ENCODE measurements around the gene TCF7. TPM values are rescaled to one million over a fixed set of nuclear protein-coding genes. Genes with fewer than 3 reads are reported as not detected.

TCF7 gene
- polyA plus RNA-seq, 2 of the 4 experiments (the other 2 are of a cell fraction): 2.8 to 10.1 TPM

DNA sequence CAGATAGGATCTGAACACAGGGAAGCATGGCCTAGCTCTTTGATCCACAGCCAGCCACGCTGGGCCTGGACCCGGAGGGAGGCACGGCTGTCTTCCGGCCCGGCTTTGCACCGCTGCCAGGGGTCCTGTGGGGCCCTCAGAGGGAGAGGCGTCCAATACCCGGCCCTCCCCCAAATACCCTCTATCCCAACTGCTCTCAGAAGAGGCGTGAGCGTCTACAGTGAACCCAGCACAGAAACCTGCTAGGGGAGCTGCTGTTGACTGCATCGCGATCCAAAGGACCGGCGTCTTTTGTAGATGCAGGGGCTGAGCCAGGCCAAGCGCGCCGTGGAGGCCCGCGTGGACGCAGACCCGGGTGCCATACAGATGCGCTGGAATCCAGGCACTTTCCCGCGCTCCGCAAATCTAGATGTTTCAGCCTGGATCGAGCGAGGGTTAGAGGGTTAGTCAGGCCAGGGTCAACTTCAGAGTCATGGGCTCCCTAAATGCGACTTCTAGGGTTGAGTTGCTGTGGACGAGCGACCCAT is 1.1 kb upstream of the TCF7 start:
- FAIRE-seq (no peak), ATAC-seq (no peak), DNase-seq (ENCODE audit: low read depth in 1 of 2, low spot score in 1 of 2) (no peak)
- peak overlapping the region; percentile 82; the same call in 1 of the 3 replicates for H3K4me3 ChIP-seq
- peaks cover 4% of the 10 kb centered on the region; the same call in 1 of the 3 replicates for H3K4me1 ChIP-seq
- H3K4me2 ChIP-seq: peak overlapping the region; percentile 76
- POLR2A ChIA-PET: no interaction called here
- H3K9me3 ChIP-seq: no peaks in the 10 kb centered on the region
- peak overlapping the region in 1 of 2 experiments; percentile 87; a peak in 3 of 6 replicates for H3K27ac ChIP-seq
- no peak for TF ChIP-seq HES2 (IDR thresholded peaks at IDR 0.05)
- TF ChIP-seq SREBF2 (IDR thresholded peaks at IDR 0.05): no peak
- TF ChIP-seq, protein P1, sequence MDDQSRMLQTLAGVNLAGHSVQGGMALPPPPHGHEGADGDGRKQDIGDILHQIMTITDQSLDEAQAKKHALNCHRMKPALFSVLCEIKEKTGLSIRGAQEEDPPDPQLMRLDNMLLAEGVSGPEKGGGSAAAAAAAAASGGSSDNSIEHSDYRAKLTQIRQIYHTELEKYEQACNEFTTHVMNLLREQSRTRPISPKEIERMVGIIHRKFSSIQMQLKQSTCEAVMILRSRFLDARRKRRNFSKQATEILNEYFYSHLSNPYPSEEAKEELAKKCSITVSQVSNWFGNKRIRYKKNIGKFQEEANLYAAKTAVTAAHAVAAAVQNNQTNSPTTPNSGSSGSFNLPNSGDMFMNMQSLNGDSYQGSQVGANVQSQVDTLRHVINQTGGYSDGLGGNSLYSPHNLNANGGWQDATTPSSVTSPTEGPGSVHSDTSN (IDR thresholded peaks at IDR 0.05): no peak
- TF ChIP-seq, protein P2, sequence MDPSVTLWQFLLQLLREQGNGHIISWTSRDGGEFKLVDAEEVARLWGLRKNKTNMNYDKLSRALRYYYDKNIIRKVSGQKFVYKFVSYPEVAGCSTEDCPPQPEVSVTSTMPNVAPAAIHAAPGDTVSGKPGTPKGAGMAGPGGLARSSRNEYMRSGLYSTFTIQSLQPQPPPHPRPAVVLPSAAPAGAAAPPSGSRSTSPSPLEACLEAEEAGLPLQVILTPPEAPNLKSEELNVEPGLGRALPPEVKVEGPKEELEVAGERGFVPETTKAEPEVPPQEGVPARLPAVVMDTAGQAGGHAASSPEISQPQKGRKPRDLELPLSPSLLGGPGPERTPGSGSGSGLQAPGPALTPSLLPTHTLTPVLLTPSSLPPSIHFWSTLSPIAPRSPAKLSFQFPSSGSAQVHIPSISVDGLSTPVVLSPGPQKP (IDR thresholded peaks at IDR 0.05; ENCODE audit: low read depth, low read length): no peak
- TF ChIP-seq ZC3H11A (IDR thresholded peaks at IDR 0.05): no peak
- no peak for TF ChIP-seq ZSCAN20 (CRISPR knock-in tag; IDR thresholded peaks at IDR 0.05)
- TF ChIP-seq BCL3 (IDR thresholded peaks at IDR 0.05): no peak
- no peak for TF ChIP-seq NFE2L2 (conservative IDR thresholded peaks at IDR 0.05; ENCODE audit: low read length)
- TF ChIP-seq CBX2 (IDR thresholded peaks at IDR 0.05; ENCODE audit: borderline replicate concordance, low read depth): no peak
- no peak for TF ChIP-seq CHD4 (IDR thresholded peaks at IDR 0.05; ENCODE audit: borderline replicate concordance)
- 96% methylated on average over 30 of the region's 30 CpGs for WGBS (ENCODE audit: missing lambda C conversion rate)
- CTCF ChIA-PET: interaction anchor here (0.6 to 9.2 kb wide), 6 partner anchors 11 to 73 kb away, joined by 3 to 62 read pairs (median 5); no protein-coding TSS in a partner anchor

- WGBS (ENCODE audit: missing lambda C conversion rate): 10% methylated on average over 25 of the region's 110 CpGs
- TF ChIP-seq CTCF (IDR thresholded peaks at IDR 0.05) (no peak), ZC3H11A (IDR thresholded peaks at IDR 0.05) (no peak), FOXS1 (CRISPR knock-in tag; IDR thresholded peaks at IDR 0.05) (no peak), CEBPB (IDR thresholded peaks at IDR 0.05) (no peak), HOXA7 (CRISPR knock-in tag; IDR thresholded peaks at IDR 0.05) (no peak), RNF2 (IDR thresholded peaks at IDR 0.05; ENCODE audit: borderline replicate concordance, low read depth) (no peak; the same call in 1 of the 2 replicates), KDM5A (IDR thresholded peaks at IDR 0.05) (no peak), SMC3 (IDR thresholded peaks at IDR 0.05) (no peak), TP53 (CRISPR knock-in tag; IDR thresholded peaks at IDR 0.05) (no peak), NFE2L2 (conservative IDR thresholded peaks at IDR 0.05; ENCODE audit: low read length) (no peak), TFCP2L1 (CRISPR knock-in tag; IDR thresholded peaks at IDR 0.05) (no peak), FOSB (CRISPR knock-in tag; IDR thresholded peaks at IDR 0.05) (no peak)
- TF ChIP-seq, protein P2 (IDR thresholded peaks at IDR 0.05; ENCODE audit: low read depth, low read length): no peak
- TF ChIP-seq, protein P3, sequence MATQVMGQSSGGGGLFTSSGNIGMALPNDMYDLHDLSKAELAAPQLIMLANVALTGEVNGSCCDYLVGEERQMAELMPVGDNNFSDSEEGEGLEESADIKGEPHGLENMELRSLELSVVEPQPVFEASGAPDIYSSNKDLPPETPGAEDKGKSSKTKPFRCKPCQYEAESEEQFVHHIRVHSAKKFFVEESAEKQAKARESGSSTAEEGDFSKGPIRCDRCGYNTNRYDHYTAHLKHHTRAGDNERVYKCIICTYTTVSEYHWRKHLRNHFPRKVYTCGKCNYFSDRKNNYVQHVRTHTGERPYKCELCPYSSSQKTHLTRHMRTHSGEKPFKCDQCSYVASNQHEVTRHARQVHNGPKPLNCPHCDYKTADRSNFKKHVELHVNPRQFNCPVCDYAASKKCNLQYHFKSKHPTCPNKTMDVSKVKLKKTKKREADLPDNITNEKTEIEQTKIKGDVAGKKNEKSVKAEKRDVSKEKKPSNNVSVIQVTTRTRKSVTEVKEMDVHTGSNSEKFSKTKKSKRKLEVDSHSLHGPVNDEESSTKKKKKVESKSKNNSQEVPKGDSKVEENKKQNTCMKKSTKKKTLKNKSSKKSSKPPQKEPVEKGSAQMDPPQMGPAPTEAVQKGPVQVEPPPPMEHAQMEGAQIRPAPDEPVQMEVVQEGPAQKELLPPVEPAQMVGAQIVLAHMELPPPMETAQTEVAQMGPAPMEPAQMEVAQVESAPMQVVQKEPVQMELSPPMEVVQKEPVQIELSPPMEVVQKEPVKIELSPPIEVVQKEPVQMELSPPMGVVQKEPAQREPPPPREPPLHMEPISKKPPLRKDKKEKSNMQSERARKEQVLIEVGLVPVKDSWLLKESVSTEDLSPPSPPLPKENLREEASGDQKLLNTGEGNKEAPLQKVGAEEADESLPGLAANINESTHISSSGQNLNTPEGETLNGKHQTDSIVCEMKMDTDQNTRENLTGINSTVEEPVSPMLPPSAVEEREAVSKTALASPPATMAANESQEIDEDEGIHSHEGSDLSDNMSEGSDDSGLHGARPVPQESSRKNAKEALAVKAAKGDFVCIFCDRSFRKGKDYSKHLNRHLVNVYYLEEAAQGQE (IDR thresholded peaks at IDR 0.05): no peak
- Histone ChIP-seq H3K4me2 (peak overlapping the region; percentile 76), H3K27ac (peak overlapping the region; percentile 69 to 87), H3K9me3 (no peaks in the 10 kb centered on the region), H3K4me1 (peaks cover 4% of the 10 kb centered on the region; the same call in 1 of the 3 replicates), H3K4me3 (peak overlapping the region; percentile 82)
- ATAC-seq (peak; percentile 15 to 22; a peak in 5 of 6 replicates), DNase-seq (ENCODE audit: low read depth in 1 of 2, low spot score in 1 of 2) (peak in 1 of 2 experiments; percentile 41), FAIRE-seq (no peak)
- ChIA-PET POLR2A (interaction anchor here (0.6 to 1.3 kb wide), 4 partner anchors 10 to 516 kb away, joined by 3 to 6 read pairs (median 4); no protein-coding TSS in a partner anchor), CTCF (interaction anchor here (0.9 to 22.6 kb wide), 6 partner anchors 8 to 75 kb away, joined by 3 to 263 read pairs (median 5); no protein-coding TSS in a partner anchor)
These were observed 665 bp downstream of the TCF7 start for GRCh38 chr5:134114886-134115805.
